SHP77 (cell line): ENCODE data around the gene TNP1.

ENCODE experiments used
- DNase-seq, 2 experiments: peaks; one replicate each; lab custom pipeline; 2025; lab: John Stamatoyannopoulos, UW

The TNP1 gene

DNA sequence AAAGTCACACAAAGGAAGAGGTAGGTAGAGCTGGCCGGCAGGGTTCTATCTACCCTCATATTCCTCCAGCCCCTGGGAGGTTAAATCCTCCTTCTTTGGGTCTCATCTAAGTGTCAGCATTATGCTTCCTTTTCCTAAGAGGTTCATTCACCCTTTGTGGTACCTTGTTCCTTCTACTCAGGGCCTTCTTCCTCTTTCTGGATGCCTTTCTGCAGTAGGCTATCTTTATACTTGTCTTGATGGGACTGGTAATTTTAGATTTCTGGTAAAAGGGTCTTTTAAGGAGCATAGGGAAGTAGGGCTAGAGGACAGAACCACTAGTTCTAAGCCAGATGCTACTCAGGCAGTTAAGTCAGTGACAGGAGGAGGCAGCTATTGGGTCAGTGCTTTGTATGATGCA lies 13.7 kb upstream of the TNP1 start:
- DNase-seq = no peak

GRCh38 chr2:216872624-216873023 lies 12.8 kb upstream of the TNP1 start:
- no peak for DNase-seq

DNA sequence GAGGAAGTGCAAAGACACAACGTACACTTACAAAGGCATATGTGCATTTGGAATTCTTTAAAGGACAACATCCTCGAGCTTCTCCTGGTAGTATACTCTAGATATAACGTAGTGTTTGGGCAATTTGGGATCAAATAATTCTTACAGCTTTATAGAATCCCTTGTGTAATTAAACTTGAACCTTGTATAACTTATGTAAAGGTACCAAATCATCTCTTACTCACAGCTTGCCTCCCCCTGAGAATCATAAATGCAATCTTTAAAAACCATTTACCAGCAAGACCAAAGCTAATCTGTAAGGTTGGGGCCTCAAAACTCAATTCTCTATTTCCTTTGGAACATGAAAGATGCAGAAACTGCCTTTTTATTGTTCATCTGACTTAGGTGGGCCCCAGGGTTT lies 12.2 kb upstream of the TNP1 start:
- DNase-seq = no peak

DNA sequence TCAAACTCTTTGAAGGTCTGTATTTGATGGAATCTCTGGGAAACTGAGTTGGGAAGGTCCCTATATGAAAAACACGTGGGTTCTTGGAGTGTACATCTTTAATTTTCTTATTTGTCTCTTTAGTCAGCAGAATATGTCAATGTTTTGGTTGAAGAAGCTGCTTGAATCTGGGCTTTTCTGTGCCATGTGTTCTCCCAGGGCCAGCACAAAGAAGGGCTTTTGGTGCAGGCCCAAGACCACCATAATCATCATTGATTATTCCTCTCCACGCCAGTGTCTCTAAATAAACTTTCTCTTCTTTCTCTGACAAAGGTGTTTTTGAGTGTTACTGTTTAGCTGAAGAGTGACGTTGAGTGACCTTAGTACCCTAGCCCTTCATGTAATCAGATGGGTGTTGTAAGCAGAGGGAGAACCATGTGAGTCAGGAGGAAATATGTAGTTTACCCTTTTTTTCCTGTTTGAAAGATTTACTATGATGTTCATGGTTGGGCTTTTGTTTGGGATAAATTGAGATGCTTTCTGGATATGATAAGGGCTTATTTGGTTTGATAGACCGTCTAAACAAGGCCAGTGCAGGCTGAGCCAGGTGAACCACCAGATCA lies 11.6 kb upstream of the TNP1 start:
- no peak for DNase-seq

- DNase-seq = no peak
These were observed 10.9 kb upstream of the TNP1 start for GRCh38 chr2:216870508-216871332.

- DNase-seq = no peak
These were observed 6.7 kb upstream of the TNP1 start for GRCh38 chr2:216866515-216867095.

DNA sequence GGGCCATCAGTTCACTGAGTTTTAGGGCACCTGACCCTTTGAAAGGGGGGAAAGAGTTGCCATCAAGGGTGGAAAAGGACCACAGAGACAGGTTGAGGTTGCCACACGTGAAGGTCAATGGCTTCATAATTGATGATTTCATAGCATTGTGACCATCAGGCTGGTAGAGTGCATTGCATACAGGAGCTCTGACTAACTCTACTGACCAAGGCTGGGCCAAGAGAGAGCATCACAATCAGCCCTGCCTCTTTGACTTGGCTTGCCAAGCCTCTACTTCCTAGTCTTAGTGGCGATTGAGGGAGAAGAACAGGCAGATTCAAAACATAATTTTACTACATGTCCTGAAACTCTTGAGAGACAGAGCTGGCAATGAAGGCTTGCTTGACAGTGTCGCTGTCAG lies 5.8 kb upstream of the TNP1 start:
- DNase-seq = no peak

GRCh38 chr2:216863946-216864345 lies 4.1 kb upstream of the TNP1 start:
- DNase-seq = no peak

DNA sequence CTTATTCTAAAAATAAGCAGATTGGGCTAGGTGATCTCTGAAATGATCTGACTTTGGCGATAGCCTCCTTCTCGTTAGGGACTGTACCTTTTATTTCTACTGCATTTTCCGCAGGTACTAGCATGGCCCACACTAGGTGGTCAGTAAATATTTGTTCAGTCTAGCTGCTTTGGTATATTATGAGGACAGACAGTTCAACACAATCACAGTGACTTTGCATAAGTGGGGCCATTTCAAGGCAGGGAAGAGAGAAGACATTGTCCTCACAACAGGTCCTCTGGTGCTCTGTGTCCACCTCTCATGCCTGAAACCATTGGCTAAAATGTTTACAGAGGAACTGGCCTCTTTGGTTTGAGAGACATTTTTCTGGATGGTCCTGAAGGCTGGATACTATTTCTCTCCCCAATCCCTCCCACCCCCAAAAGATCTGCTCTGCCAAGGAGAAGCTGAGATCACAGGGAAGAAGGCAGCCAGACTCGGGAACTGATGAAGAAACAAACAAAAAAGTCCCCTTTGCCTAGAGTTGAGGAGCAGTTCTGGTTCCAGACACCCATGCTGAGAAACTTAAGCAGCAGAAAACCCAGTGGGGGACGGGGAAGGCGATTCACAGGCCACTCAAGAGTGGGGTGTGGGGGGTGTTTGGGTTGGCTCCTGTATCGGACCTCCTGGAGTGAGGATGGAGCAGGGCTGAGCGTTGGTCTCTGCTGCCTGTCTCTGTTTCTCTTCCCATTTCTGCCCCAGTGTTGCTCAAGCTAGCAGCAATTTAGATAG lies 2.9 kb upstream of the TNP1 start:
- no peak for DNase-seq

DNA sequence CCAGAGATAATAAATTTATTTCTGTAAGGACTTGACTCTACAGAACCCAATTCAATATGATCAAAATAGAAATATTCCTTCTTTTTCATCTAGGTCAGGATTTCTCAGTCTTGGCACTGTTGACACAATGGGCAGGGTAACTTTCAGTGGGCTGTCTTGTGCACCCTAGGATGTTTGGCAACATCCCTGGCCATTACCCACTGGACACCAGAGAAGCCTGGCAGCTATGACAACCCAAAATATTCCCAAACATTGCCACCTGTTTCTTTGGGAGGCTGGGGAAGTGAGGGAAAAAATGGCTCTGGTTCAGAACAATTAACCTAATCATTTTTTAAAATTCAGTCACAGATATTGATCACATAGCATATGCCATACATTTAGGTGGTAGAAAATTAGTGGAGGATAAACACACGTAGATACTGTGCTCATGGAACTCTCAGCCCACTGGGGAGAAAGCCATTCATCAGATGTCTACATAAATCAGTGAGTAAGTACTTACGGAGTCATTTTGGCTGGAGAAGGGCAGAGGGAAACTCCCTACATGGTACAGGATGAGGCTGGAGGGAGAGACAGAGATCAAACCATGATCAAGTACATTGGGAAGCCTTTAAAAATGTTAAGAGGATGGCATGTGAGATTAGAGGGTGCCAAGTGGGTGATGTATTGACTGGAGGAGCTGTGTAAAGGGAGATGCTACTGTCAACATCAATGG lies 718 bp upstream of the TNP1 start:
- peak in 1 of 2 experiments; percentile 17 for DNase-seq

DNA sequence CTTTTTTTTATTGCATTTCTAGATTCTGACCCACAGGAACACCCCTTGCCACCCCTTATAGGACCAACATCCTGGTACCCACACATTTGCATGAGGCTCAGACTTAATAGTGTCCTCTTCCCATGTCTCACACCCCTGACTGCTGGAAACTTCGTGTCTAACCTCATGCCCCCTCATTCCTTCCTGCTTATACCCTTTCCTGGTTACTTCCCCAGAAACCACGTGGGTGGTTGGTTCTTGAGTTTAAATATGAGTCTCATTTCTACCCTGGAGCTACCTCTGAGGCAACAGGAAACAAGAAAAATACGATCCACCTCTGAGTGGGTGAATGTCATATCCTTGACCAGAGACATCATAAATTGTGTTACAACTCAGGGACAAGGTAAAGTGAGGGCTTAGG lies 1.6 kb downstream of the TNP1 start:
- no peak for DNase-seq

DNA sequence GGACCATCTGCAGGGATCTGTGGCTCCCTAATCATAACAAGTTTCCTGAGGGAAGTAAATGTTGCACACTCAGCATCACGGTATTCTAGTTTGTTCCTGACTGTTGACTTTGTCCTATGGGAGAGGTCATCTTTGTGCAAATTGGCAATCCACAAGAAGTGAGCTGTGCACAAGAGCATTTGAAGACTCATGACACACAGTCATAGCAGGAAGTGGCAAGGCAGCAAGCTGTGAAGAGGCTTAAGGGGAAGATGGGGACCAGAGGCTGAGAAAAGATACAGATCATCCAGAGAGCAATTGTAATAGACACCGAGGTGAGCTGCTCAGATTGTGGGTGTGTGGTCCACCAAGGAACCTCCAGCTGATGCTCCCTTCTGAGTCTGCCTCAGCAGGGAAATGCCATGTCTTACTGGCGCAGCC lies 2.7 kb downstream of the TNP1 start:
- DNase-seq = no peak

DNA sequence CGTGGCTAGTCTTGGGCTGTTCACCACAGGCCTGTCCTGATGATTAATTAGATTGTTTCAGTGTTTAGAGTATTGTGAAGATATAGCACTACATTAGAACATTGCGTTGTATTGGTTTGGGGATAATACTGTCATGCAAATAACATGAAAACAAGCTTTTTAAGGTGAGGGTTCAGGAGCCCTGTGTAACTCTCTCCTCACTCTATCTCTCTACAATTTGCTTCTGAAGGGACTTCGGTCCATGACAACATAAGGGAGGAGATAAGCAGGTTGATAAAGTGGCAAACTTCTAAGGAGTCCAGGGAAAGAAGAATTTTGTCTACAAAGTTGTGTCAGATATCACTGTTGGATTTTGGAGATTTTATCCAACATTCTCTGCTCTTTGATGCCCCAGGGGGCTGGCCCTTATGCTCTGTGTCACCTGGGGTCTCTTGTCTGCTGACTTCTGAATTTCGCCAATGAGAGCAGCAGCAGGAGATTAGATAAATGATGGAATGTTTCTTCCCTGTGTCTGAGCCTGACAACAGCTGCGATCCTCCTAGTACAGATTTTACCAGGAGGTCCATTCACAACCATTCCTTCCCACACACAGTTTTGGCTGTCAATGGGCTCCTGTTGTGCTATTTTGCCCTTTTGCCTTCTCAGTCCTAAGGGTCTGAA lies 3.3 kb downstream of the TNP1 start:
- no peak for DNase-seq

DNA sequence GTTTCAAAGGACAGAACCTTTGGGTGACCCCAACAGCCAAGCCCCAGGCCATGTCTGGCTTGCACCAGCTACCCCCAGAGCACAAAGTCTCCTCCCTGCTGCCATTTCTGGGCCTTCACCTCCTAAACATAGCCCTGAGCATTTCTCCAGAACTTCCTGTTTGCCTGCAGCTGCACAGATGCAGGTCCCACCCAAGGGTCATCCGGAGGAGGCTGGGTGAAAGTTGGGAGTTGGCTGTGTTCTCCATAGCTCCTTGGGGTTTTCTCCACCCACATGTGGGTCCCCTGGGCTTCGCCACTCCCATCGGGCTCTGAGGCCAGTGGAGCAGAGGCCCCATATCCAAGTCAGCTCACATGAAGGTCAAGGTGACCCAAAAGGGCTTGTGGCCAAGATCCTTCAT lies 4.3 kb downstream of the TNP1 start:
- DNase-seq = no peak

DNA sequence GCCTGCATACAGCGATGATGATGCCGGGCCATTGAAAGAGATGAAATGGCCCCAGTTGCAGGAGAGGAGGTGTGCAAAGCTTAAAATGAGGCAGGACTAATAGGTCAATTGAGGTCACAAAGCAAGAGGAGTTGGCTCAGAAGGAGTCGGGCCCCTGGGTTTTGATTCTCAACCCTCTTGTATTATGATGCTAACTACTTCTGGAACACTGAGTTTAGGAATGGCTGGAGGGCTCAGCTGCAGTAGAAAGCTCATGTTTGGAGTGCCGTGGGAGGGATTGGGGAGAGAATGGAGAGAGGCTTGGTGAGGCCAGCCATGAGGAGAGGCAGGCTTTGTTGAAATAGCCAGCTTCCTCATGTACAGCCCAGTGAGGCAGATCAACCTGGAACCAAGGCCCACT lies 4.8 kb downstream of the TNP1 start:
- DNase-seq = no peak

GRCh38 chr2:216851486-216852090 lies 8.3 kb downstream of the TNP1 start:
- DNase-seq = no peak

DNA sequence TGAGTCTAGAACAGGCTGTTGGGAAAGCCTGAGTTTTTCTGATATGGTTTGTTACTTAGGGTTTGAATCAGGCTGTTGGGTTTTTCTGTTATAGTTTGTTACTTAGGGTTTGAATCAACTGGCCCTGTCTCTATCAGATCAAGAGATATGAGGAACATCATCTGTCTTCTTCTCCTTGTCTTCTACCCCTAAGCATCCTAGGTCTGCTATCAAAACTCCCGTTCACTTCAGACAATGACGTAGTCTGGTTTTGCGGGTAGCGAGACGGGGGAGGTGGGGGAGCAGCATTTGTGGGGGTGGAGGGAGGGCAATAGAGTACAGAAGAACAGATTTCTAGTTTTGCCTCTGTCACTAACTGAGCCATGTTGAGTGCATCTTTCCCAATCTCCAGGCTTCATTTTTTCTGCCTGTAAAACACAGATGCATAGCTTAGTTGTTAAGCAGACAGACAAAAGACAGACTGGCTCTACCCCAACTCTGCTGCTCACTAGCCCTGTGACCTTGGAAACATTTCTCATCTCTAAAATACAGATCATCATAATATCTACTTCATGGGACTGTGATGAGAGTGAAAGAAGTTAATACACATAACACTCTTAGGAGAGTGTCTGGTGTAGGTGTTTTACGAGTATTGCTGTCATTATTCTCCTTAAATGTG lies 9.1 kb downstream of the TNP1 start:
- no peak for DNase-seq

- DNase-seq = peak; percentile 61 to 87
These were observed 9.9 kb downstream of the TNP1 start for GRCh38 chr2:216849987-216850386.

DNA sequence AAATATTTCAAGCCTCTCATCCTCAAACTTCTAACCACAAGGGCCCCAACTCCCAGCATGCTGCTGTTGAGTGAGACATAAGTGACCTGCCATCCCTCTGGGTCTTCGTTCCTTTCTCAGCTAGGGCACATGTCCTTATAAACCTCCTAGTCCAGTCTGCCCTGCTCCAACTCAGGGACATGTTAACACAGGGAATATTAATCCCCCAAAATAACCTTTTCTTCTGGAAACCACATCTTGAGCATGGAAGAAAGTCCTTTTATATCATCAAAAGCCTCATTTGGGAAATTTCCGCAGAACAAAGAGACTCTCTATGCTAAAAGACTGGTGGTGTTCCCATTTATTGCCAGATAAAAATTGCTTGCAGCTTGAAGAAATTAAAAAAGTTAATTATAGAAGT lies 14.4 kb downstream of the TNP1 start:
- DNase-seq = no peak

- no peak for DNase-seq
These were observed 17.2 kb downstream of the TNP1 start for GRCh38 chr2:216842636-216843035.

DNA sequence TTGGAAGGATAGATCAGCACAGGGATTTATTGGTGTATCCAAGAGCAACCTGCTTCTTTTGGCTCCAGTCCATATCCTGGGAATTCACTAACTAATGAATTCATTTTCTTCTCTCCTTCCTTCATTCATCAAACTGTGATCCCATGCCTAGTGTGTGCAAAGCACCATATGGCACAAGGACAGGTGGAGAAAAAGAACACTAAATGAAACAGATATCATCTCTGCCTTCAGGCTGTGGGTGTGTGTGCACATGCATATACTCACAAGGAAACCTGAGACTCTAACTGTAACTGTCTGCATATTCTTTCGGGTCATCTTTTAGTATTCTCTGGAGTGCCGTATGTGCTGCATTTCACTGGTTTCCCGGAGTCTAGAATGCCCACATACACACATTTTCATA lies 20.2 kb downstream of the TNP1 start:
- no peak for DNase-seq
